AG09309 (cell line): ENCODE data around the gene VDR.

ENCODE experiments used
- DNase-seq: peaks from one replicate; pipeline ENCODE4 v3.0.0-alpha.2; 2010; ENCODE audit warnings: low read depth
- H3K4me3 ChIP-seq: 2 replicates; pipeline ENCODE4 v1.5.1; 2011; ENCODE audit warnings: mild to moderate bottlenecking, low read depth, low read length, moderate library complexity; ENCODE audit not compliant: control insufficient read depth
- TF ChIP-seq, protein P1 (sequence below): IDR thresholded peaks from 2 replicates; pipeline ENCODE4 v1.5.1; 2011; ENCODE audit warnings: mild to moderate bottlenecking, low read depth, low read length, inconsistent platforms; ENCODE audit not compliant: insufficient read depth, control insufficient read depth; ENCODE audit errors: missing control alignments

Gene VDR

DNA sequence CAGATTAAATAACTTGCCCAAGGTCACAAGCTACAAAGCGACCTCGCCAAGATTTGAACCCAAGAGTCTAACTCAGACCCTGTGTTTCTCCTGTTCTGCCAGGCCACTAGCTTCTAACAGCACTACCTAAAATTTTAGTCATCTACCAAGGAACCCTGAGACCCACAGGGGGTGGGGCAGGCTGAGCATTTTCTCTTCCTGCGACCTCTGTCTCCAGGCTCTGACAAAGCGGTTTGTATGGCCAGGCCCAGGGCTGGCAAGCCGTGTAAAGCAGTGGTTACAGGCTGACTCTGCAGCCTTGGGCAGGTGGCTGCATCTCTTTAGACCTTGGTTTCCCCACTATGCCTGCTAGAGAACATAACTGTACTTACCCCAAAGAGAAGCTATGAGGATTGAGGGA, 5.3 kb downstream of the VDR start:
- H3K4me3 ChIP-seq: no peak overlapping the region
- TF ChIP-seq, protein P1, sequence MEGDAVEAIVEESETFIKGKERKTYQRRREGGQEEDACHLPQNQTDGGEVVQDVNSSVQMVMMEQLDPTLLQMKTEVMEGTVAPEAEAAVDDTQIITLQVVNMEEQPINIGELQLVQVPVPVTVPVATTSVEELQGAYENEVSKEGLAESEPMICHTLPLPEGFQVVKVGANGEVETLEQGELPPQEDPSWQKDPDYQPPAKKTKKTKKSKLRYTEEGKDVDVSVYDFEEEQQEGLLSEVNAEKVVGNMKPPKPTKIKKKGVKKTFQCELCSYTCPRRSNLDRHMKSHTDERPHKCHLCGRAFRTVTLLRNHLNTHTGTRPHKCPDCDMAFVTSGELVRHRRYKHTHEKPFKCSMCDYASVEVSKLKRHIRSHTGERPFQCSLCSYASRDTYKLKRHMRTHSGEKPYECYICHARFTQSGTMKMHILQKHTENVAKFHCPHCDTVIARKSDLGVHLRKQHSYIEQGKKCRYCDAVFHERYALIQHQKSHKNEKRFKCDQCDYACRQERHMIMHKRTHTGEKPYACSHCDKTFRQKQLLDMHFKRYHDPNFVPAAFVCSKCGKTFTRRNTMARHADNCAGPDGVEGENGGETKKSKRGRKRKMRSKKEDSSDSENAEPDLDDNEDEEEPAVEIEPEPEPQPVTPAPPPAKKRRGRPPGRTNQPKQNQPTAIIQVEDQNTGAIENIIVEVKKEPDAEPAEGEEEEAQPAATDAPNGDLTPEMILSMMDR: no peak
- no peak for DNase-seq

DNA sequence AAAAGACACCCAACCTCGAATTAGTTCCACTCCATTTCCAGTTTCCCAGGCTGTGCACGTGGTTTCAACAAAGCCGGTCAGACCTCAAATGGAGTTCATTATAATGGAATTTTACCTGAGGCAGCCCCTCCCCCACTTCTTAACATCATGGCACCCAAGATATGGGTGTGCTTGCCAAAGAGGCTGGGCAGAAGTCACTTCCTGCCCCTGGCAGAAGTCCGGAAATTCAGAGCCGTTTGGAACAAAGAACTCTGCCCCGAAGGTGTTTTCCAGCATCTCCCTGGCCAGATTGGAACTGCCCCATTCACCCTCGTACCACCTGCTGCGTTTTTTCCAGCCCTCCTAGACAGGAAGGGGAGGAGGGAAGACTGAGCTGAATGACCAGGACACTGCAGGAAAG, 8.2 kb downstream of the VDR start:
- H3K4me3 ChIP-seq: no peak overlapping the region
- TF ChIP-seq, protein P1: no peak
- no peak for DNase-seq

DNA sequence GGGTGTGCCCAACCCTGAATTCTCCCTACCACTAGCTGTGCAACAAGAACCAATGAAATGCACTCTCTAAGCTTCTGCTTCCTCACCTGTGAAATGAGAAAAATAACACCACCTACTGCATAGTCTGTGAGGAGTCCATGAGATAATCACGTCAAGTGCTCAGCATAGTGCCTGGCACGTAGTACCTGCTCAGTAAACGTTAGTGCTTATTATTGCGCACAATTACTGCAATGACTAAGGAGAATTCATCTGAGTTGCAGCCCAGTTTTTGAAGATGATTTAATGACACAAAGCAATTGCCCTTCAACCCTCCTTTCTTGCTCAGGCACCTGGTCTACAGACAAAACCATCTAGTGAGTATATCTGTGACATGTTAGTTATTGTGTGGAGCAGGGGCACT, 8.8 kb downstream of the VDR start:
- TF ChIP-seq, protein P1: no peak
- DNase-seq: no peak

DNA sequence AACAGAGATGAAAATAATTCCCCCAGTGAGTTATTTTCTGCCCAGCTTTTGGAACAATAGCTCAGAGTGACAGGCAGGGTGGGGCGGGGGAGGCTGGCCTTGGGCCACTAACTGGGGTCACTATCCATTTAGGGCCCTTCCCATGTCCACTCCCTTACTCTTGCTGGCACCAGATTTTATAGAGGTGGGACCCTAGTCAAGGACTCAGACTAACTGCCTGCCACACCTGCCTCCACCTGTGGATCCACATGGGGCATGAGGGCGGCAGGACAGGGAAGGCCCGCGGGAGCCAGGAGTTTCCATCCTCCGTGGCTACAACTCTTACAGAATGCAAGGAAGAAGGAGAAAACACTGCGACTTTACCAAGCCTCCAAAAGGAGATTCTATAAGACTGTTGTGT, 10.1 kb downstream of the VDR start:
- DNase-seq: no peak
- TF ChIP-seq, protein P1: no peak
- no peak overlapping the region for H3K4me3 ChIP-seq

More for the DNA sequence above, 8.8 kb downstream of the VDR start:
- H3K4me3 ChIP-seq: no peak overlapping the region

DNA sequence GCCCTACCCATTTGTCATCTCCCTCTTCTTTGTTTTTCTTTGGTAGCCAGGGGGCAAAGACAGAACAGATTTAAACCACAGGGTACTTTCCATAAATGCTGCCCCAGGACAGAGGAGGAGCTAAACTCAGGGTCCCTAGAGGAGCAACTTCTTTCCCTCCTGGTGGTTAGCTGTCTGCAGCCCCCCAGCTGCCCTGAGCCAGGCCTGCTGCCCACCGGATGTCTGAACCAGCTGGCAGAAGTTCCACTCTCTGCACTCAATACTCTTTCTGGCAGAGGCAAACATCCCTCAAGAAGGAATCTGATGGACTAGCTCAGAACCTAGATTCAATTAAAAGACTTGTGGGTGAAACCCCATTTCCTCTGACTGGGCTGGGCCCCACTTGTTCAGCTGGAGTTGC, 10.7 kb downstream of the VDR start:
- TF ChIP-seq, protein P1: no peak
- H3K4me3 ChIP-seq: no peak overlapping the region
- DNase-seq: no peak

DNA sequence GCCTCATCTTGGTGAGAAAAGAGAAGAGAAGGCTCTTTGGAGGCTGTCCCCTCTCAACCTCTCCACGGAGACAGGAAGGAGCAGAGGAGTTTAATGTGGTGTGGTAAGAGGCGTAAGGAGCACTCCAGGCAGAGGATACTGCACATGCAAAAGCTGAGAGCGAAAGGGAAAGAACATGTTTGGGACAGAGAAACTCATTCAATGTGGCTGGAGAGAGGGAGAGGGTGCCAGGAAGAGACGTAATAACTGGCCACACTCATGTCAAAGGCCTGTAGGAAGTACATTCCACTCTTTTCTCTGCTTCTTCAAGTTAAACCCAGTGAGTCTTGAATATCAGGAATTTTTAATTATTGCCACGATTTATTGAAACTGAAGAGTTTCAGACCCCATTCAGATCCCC, 12.0 kb downstream of the VDR start:
- TF ChIP-seq, protein P1: no peak

DNA sequence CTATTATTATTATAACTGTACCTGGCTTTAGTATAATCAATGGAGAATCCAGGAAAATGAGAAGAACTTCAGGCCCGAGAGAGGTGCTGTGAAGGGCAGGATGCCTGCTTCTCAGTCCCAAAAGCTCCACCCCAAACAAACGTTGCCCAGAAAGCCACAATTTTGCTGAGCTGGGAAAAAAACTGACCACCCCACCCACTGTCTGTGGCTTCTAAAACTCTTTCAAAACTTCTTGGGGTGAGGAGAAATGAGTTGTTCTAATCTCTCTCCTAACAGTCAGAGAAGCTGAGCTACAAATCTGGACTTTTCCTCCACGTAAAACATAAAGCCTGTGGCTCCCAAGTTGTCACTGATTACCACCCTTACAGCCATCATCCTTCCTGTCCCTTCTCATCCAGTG, 13.4 kb downstream of the VDR start:
- TF ChIP-seq, protein P1: no peak
- no peak for DNase-seq
- H3K4me3 ChIP-seq: no peak overlapping the region

More for the DNA sequence above, 12.0 kb downstream of the VDR start:
- DNase-seq: no peak
- H3K4me3 ChIP-seq: no peak overlapping the region
